ENCODE results near the gene SEC61A1.

Gene SEC61A1
- 205 to 253 (median 219) reads per million in 4 experiments for total RNA-seq

- peak; percentile 90 for DNase-seq
Measured at GRCh38 chr3:128051837-128052594, at the start of gene SEC61A1. Gene SEC61A1, plus strand, starts transcription at chr3:128052437. Its CDS starts 116 bp downstream, at chr3:128052553.

DNA sequence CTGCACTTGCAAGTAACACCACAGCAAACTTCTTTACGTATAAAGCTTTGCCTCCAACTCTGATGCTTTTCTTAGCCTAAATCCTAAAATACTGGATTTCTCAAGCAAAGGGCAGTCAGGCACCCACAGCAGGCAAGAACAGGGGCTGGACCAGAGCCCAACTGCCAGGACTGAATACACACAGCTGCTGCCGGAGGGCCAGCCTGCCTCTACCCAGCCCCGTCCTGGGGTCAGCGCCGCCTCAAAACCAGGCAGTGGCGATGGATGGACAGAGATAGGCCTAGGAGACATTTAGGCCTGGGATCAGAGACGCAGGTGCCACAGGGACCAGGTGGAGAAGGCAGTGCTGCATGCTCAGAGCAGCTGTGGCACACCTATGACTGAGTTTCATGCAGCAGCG is 47.6 kb upstream of the SEC61A1 start:
- DNase-seq: no peak

GRCh38 chr3:128006061-128007032 is 45.9 kb upstream of the SEC61A1 start:
- DNase-seq: no peak

- no peak for DNase-seq
Measured at GRCh38 chr3:128007033-128007424, 45.2 kb upstream of the SEC61A1 start.

- no peak for DNase-seq
Measured at GRCh38 chr3:128009952-128010846, 42.0 kb upstream of the SEC61A1 start.

GRCh38 chr3:128011140-128011539 is 41.1 kb upstream of the SEC61A1 start:
- no peak for DNase-seq

DNA sequence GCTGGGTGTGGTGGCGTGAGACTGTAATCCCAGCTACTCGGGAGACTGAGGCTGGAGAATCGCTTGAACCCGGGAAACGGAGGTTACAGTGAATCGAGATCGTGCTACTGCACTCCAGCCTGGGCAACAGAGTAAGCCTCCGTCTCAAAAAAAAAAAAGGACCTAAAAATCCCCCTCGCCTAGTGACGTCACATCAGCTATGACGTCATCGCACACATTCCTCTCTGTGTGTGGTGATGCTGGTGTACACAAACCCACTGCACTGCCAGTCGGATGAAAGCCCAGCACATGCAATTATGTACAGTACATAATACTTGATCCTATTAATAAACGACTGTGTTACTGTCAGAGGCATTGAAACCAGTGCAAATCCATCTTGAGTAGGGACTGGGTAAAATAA is 40.2 kb upstream of the SEC61A1 start:
- no peak for DNase-seq

DNA sequence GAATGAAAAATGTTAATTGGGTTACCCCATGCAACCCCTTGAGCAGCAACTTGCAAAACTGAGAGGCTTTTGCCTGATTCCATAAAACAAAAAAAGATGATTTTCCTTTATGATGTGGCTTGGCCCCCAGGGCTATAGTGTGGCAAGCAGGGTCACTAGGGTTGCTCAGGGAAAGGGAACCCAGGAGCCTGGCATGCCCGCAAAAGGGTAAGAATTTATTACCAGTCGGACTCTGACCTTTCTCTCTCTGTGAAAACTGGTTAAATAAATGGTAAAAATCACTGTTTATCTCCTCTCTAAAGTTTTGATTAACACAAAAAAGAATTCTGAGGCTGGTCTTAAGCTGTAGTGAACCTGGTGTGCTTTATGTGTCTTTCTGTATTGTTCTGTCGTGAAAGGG is 37.7 kb upstream of the SEC61A1 start:
- no peak for DNase-seq

DNA sequence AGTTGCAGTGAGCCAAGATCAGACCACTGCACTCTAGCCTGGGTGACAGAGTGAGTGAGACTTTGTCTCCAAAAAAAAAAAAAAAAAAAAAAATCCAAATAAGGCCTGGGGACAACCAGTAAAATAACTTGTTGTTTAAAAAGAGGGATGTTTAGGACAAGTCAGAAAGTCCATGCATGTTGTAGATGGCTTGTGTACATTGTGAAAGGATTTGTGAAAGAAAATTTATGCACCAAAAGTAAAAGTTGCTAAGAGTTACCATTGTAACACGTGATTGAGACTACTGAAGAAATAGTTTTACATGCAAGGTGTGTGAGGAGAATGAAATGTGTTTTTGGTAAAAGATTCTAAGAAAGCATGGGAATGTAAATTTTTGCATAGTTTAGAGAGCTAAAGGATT is 35.7 kb upstream of the SEC61A1 start:
- no peak for DNase-seq

- no peak for DNase-seq
Measured at GRCh38 chr3:128021768-128022372, 30.4 kb upstream of the SEC61A1 start.

DNA sequence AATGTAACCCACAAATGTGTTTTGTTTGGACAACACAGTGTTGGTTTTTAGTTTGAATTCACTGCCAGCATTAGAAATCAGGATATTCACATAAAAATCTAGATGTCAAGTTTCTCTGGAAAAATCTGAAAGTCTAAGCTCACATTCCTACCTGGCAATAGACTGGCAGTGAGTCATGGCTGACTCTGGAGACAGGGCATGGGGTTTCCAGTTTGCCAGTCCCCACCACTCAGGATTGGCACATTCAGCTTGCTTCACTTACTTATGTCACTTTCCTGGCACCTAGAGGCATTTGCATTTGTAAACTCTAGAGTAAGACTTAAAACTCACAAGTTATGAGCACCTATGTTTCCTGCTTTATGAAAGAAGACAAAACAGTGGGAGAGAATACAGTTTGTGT is 19.1 kb upstream of the SEC61A1 start:
- DNase-seq: no peak

GRCh38 chr3:128036119-128036518 is 16.1 kb upstream of the SEC61A1 start:
- no peak for DNase-seq

DNA sequence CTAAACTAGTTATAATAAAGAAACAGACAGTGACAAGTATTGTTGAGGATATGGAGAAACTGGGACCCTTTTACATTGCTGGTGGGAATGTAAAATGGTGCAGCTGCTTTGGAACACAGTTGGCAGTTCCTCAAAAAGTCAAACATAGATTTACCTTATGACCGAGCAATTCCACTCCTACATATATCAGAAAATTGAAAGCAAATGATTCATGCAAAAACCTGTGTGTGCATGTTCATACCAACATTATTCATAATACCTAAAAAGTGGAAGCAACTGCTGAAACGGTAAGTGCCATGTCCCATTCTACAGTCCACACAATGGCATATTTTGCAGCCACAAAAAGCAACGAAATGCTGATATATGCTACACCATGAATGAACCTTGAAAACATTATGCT is 12.2 kb upstream of the SEC61A1 start:
- DNase-seq: no peak

DNA sequence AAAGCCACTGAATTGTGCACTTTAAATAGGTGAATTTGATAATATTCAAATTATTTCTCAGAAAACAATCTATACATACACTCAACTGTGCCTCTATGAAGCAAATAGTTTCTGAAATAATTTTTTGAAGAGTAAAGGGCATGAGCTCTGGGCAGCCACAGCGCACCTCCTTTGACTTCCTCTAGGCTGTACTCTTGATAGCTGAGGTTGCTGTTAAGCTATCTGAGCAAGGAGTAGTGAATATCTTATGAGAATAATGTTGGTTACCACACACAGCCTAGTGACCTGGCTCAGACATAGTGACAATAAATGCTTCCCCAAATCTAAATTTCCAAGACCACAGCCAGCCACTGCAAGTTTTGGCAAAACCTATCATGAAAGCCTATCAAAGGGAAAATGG is 11.6 kb upstream of the SEC61A1 start:
- no peak for DNase-seq

- DNase-seq: no peak
Measured at GRCh38 chr3:128041344-128041743, 10.9 kb upstream of the SEC61A1 start.

- no peak for DNase-seq
Measured at GRCh38 chr3:128050597-128050996, 1.6 kb upstream of the SEC61A1 start.

- DNase-seq: no peak
Measured at GRCh38 chr3:128051459-128051836, 789 bp upstream of the SEC61A1 start.

DNA sequence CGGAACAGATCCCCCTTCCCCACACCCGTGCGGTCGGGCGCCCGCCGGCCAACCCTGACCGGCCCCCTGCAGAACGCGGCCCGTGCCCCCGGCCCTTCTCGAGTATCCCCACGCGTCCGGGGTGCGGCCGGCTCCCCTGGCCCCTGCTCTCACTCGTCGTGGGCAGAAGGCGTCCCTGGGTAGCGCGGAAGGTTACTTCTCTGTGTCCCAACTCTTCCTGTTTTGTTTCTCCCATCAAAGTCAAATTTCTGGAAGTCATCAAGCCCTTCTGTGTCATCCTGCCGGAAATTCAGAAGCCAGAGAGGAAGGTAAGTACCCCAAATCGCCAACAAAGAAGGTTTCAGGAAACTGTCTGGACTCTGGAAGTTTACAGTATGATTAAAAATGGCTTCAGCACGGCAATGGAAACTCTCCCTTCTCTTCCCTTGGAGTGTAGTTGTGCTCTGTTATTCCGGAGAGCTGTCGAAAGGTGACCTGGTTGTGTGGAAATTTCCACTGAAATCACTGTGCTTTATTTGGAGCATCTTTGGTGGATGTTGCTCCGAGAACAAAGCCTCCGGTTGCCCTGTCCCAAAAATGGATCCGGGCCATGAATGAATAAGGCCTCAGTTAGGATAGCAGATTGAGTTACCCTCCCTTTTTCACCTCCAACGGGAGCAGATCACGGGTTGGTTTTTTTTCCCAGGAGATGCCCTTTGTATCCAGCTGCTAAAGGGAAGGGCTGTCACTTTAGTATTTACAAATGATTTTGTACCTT is 536 bp downstream of the SEC61A1 start:
- DNase-seq: no peak

DNA sequence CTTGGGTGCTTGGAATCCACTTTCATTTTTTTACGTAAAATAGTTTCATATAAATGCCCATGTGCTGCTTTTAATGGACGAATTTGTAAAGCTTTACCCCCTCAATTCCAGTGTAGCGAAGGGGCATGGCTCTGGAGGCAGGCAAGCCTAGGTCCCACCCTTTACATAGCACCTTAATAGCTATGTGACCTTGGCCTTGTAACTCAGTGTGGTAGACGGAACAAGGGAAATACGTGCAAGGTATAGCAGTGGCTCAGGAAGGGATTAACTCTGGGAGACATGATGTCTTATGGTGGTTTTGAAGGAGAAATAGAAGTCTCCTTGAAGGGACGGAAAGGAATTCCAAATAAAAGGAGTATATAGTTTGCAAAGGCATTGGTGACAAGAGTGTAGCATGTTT is 1.4 kb downstream of the SEC61A1 start:
- DNase-seq: no peak

DNA sequence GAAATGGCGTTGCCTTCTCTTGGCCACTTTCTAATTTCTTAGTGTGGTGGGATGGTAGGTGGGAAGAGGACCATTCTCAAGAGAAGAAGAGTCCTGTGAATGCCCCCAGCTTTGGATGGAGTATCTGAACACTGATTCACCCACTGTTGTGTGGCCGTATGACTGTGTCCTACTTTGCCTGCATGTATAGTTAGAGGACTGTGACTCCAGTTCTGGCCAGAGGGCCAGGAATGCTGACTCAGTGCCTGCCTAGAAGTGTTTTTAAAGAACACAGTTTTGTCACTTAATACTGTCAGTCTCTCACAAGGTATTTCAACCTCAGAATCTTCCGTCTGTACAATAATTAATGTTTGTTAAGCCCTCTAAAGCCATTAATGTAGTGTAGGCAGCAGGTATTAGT is 2.1 kb downstream of the SEC61A1 start:
- no peak for DNase-seq

- no peak for DNase-seq
Measured at GRCh38 chr3:128056258-128056657, 4.0 kb downstream of the SEC61A1 start.
